Suprapubic skin (tissue), 4 donors: ENCODE data around the gene KCNN1. TPM values are rescaled to one million over a fixed set of nuclear protein-coding genes. Genes with fewer than 3 reads are reported as not detected.

Experiments
- DNase-seq, 2 donors: peaks; one replicate each; pipeline ENCODE4 v3.0.0-alpha.2; 2019; ENCODE audit warnings: low spot score in 2 of 2
- H3K27ac ChIP-seq: fragments of 200-600 bp; sonication (generic); one replicate; pipeline ENCODE4 v1.5.1; 2019
- H3K27me3 ChIP-seq: fragments of 200-600 bp; sonication (generic); one replicate; pipeline ENCODE4 v1.5.1; 2019
- H3K36me3 ChIP-seq: fragments of 200-600 bp; sonication (generic); one replicate; pipeline ENCODE4 v1.5.1; 2019
- H3K4me1 ChIP-seq: fragments of 200-600 bp; sonication (generic); one replicate; pipeline ENCODE4 v1.5.1; 2019
- H3K4me3 ChIP-seq: fragments of 200-600 bp; sonication (generic); one replicate; pipeline ENCODE4 v1.5.1; 2019; ENCODE audit warnings: mild to moderate bottlenecking
- H3K9me3 ChIP-seq: fragments of 200-600 bp; sonication (generic); one replicate; pipeline ENCODE4 v1.5.1; 2019
- CTCF ChIP-seq, 2 donors: fragments of 200-600 bp in 1 of 2; fragments of 450-650 bp in 1 of 2; sonication (generic) in 1 of 2; IDR thresholded peaks; one replicate each; pipeline ENCODE4 v1.5.1; 2016 to 2019; ENCODE audit warnings: antibody characterized with exemption in 2 of 2, mild to moderate bottlenecking in 1 of 2, moderate library complexity in 1 of 2
- EP300 ChIP-seq: sonication (generic); formaldehyde crosslinking; IDR thresholded peaks from one replicate; pipeline ENCODE4 v1.6.1; 2017; ENCODE audit warnings: antibody characterized with exemption
- POLR2A ChIP-seq, 2 donors: fragments of 450-650 bp; IDR thresholded peaks; one replicate each; pipeline ENCODE4 v1.6.1; 2017; ENCODE audit warnings: antibody characterized with exemption in 2 of 2, mild to moderate bottlenecking in 2 of 2, moderate library complexity in 2 of 2
- POLR2AphosphoS5 ChIP-seq, 3 donors: sonication (generic); formaldehyde crosslinking; IDR thresholded peaks; one replicate each; pipeline ENCODE4 v1.6.1; 2017; ENCODE audit warnings: antibody characterized with exemption in 3 of 3
- WGBS: methylation state at CpG from one replicate; pipeline ENCODE4 v1.1.5; 2018; 5-methylcytosine and 5-hydroxymethylcytosine counted together
- total RNA-seq, 4 donors: library from RNA; depleted of rRNA; stranded (reverse); fragments of >200 nt; gene quantifications; one replicate each; pipeline ENCODE4 v1.1.0, GENCODE V29; 2016

The KCNN1 gene
- total RNA-seq, 4 donors from 2014 or later, result 0.26 to 0.51 TPM; not detected in 2

- 71% methylated on average over 26 of the region's 41 CpGs for WGBS
- H3K4me3 ChIP-seq, result no peak overlapping the region
- no peaks in the 10 kb centered on the region for H3K36me3 ChIP-seq
- H3K9me3 ChIP-seq, result no peaks in the 10 kb centered on the region
- TF ChIP-seq POLR2AphosphoS5 (IDR thresholded peaks at IDR 0.05) (no peak), EP300 (no peak), CTCF (IDR thresholded peaks at IDR 0.05) (peak in 1 of 2 donors; percentile 6), POLR2A (IDR thresholded peaks at IDR 0.05) (no peak)
- DNase-seq, result no peak
- no peak overlapping the region for H3K27ac ChIP-seq
- peaks cover 2% of the 10 kb centered on the region for H3K27me3 ChIP-seq
- H3K4me1 ChIP-seq, result peaks cover 27% of the 10 kb centered on the region
Measured at GRCh38 chr19:17997969-17998826, 31.3 kb downstream of the KCNN1 start.

- H3K27ac ChIP-seq, result no peak overlapping the region
- H3K4me1 ChIP-seq, result peaks cover 28% of the 10 kb centered on the region
- no peak for DNase-seq
- H3K4me3 ChIP-seq, result no peak overlapping the region
- no peaks in the 10 kb centered on the region for H3K36me3 ChIP-seq
- H3K9me3 ChIP-seq, result no peaks in the 10 kb centered on the region
- WGBS, result no CpG with 5 or more reads among the region's 5 CpGs
- TF ChIP-seq CTCF (IDR thresholded peaks at IDR 0.05) (no peak), POLR2A (IDR thresholded peaks at IDR 0.05) (no peak), POLR2AphosphoS5 (IDR thresholded peaks at IDR 0.05) (no peak), EP300 (no peak)
- no peaks in the 10 kb centered on the region for H3K27me3 ChIP-seq
Measured at GRCh38 chr19:17998827-17999150, 31.9 kb downstream of the KCNN1 start.

GRCh38 chr19:17999684-18000479, 33.0 kb downstream of the KCNN1 start:
- no peaks in the 10 kb centered on the region for H3K27me3 ChIP-seq
- no peak for DNase-seq
- peaks cover 28% of the 10 kb centered on the region for H3K4me1 ChIP-seq
- H3K36me3 ChIP-seq, result no peaks in the 10 kb centered on the region
- WGBS, result 63% methylated on average over 14 of the region's 21 CpGs
- H3K9me3 ChIP-seq, result no peaks in the 10 kb centered on the region
- TF ChIP-seq CTCF (IDR thresholded peaks at IDR 0.05) (no peak), POLR2A (IDR thresholded peaks at IDR 0.05) (no peak), POLR2AphosphoS5 (IDR thresholded peaks at IDR 0.05) (no peak), EP300 (no peak)
- peak overlapping the region; percentile 81 for H3K27ac ChIP-seq
- H3K4me3 ChIP-seq, result no peak overlapping the region

- Histone ChIP-seq H3K9me3 (no peaks in the 10 kb centered on the region), H3K36me3 (no peaks in the 10 kb centered on the region), H3K4me3 (peak overlapping the region; percentile 68), H3K27ac (peak overlapping the region; percentile 81), H3K4me1 (peaks cover 28% of the 10 kb centered on the region), H3K27me3 (no peaks in the 10 kb centered on the region)
- no peak for DNase-seq
- 31% methylated on average over 17 of the region's 17 CpGs for WGBS
- TF ChIP-seq CTCF (IDR thresholded peaks at IDR 0.05) (no peak), POLR2AphosphoS5 (IDR thresholded peaks at IDR 0.05) (no peak), EP300 (no peak), POLR2A (IDR thresholded peaks at IDR 0.05) (no peak)
Measured at GRCh38 chr19:18000480-18000914, 33.6 kb downstream of the KCNN1 start.
